ENCODE measurements around the gene CYB5R3. TPM values are rescaled to one million over a fixed set of nuclear protein-coding genes. Genes with fewer than 3 reads are reported as not detected.
"Not testable (repeated sequence)": the region's sequence is repeated elsewhere in the genome, so short reads cannot be mapped to it uniquely, and the experiment has no call there.

CYB5R3 gene
- polyA plus RNA-seq, 6 donors from 2014 or later = 72.0 to 142 (median 83.8) TPM

DNA sequence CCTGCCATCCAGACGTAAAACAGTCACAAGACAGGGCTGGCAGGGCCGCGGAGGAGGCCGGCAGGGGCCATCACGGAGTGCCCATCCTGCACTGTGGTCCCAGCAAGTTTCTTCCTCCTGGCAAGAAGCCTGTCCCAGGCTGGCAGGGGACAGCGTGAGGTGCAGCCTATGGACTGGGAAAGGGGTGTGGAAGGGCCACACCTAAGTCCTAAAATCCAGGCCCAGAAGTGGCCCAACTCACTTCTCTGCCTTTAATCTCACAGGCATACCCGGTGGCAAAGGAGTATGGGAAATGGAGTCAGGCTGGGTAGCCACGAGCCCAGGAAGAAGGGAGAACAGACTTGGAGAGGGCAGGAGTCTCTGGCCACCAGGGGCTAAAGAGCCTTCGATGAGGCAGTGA, 78.6 kb downstream of the CYB5R3 start:
- DNase-seq; H3K4me1 Mint-ChIP-seq; H3K9me3 Mint-ChIP-seq; H3K27me3 Mint-ChIP-seq; ATAC-seq (ENCODE audit: low read depth in 2 of 2); H3K36me3 Mint-ChIP-seq: not testable (repeated sequence)
- peak overlapping the region in 1 of 8 donors; percentile 66 for H3K4me3 Mint-ChIP-seq
- H3K27ac Mint-ChIP-seq = peak overlapping the region in 3 of 6 donors; percentile 6 to 93 (median 57)

GRCh38 chr22:42567950-42568349, 81.2 kb downstream of the CYB5R3 start:
- not testable (repeated sequence) for ATAC-seq (ENCODE audit: low read depth in 2 of 2); H3K4me1 Mint-ChIP-seq; H3K9me3 Mint-ChIP-seq; H3K36me3 Mint-ChIP-seq; H3K4me3 Mint-ChIP-seq; H3K27me3 Mint-ChIP-seq; DNase-seq; H3K27ac Mint-ChIP-seq

Other genes starting within 250 kb of the CYB5R3 start
- under 1 TPM in 4 of 6 donors, not detected in 2; 0.47 to 0.93 (median 0.62) TPM for gene NFAM1, start 217.0 kb downstream of the CYB5R3 start, polyA plus RNA-seq (ENCODE audit: low read depth in 6 of 6)
- gene RRP7A, start 129.6 kb downstream of the CYB5R3 start, polyA plus RNA-seq (ENCODE audit: low read depth in 6 of 6) = 10 to 100 TPM; 32.1 to 95.4 (median 71.6) TPM
- gene SERHL2, start 95.4 kb downstream of the CYB5R3 start, polyA plus RNA-seq (ENCODE audit: low read depth in 6 of 6) = 1 to 10 TPM in 5 of 6 donors, not detected in 1; 4.8 to 8.4 (median 5.6) TPM
- 100 to 1,000 TPM in 1 of 6 donors, 10 to 100 TPM in 5; 61.2 to 106 (median 81.3) TPM for gene POLDIP3, start 34.5 kb downstream of the CYB5R3 start, polyA plus RNA-seq (ENCODE audit: low read depth in 6 of 6)
- 1 to 10 TPM in 1 of 6 donors, under 1 TPM in 2, not detected in 3; 0.38 to 1.6 (median 0.77) TPM for gene ATP5MGL, start 8.8 kb downstream of the CYB5R3 start, polyA plus RNA-seq (ENCODE audit: low read depth in 6 of 6)
- gene A4GALT, start 71.5 kb upstream of the CYB5R3 start, polyA plus RNA-seq (ENCODE audit: low read depth in 6 of 6) = under 1 TPM in 1 of 6 donors, not detected in 5; 0.73 TPM
- 10 to 100 TPM; 24.2 to 48.6 (median 35.3) TPM for gene ARFGAP3, start 207.9 kb upstream of the CYB5R3 start, polyA plus RNA-seq (ENCODE audit: low read depth in 6 of 6)